Upper lobe of left lung (tissue), 6 donors: ENCODE results near the gene CCL4L2. TPM values are rescaled to one million over a fixed set of nuclear protein-coding genes. Genes with fewer than 3 reads are reported as not detected.
"Not testable (repeated sequence)": the region's sequence is repeated elsewhere in the genome, so short reads cannot be mapped to it uniquely, and the experiment has no call there.

Source experiments
- ATAC-seq, 2 donors: fragments of 200-7000 bp; cut with Tn5 transposase; one replicate each; pipeline ENCODE4 v1.9.1; 2022; ENCODE audit warnings: mild to moderate bottlenecking in 2 of 2, moderate library complexity in 2 of 2; ENCODE audit not compliant: low FRiP score in 2 of 2
- DNase-seq, 2 donors: peaks; one replicate each; pipeline ENCODE4 v3.0.0-alpha.2; 2019 to 2020
- H3K27ac ChIP-seq, 4 donors: fragments of 200-600 bp; sonication (generic); one replicate each; pipeline ENCODE4 v1.5.1; 2016 to 2019
- H3K27me3 ChIP-seq, 4 donors: fragments of 200-600 bp; sonication (generic); one replicate each; pipeline ENCODE4 v1.5.1; 2017 to 2019
- H3K36me3 ChIP-seq, 4 donors: fragments of 200-600 bp; sonication (generic); one replicate each; pipeline ENCODE4 v1.5.1; 2016 to 2019
- H3K4me1 ChIP-seq, 4 donors: fragments of 200-600 bp; sonication (generic); one replicate each; pipeline ENCODE4 v1.5.1; 2018 to 2019
- H3K4me3 ChIP-seq, 4 donors: fragments of 200-600 bp; sonication (generic); one replicate each; pipeline ENCODE4 v1.5.1; 2017 to 2019; ENCODE audit warnings: mild to moderate bottlenecking in 2 of 4, moderate library complexity in 1 of 4
- H3K9me3 ChIP-seq, 4 donors: fragments of 200-600 bp; sonication (generic); one replicate each; pipeline ENCODE4 v1.5.1; 2018 to 2019
- CTCF ChIP-seq, 6 experiments: fragments of 450-650 bp in 4 of 6; fragments of 200-600 bp in 2 of 6; sonication (generic) in 2 of 6; IDR thresholded peaks; one replicate each; pipeline ENCODE4 v1.5.1; 2016 to 2019; ENCODE audit warnings: antibody characterized with exemption in 6 of 6
- EP300 ChIP-seq, 4 donors: sonication (generic); formaldehyde crosslinking; IDR thresholded peaks; one replicate each; pipeline ENCODE4 v1.5.1; 2017; ENCODE audit warnings: antibody characterized with exemption in 4 of 4, control low read depth in 2 of 4
- POLR2A ChIP-seq, 4 donors: fragments of 450-650 bp; IDR thresholded peaks; one replicate each; pipeline ENCODE4 v1.5.1; 2016 to 2017; ENCODE audit warnings: antibody characterized with exemption in 4 of 4, mild to moderate bottlenecking in 2 of 4
- POLR2AphosphoS5 ChIP-seq, 2 donors: sonication (generic); formaldehyde crosslinking; IDR thresholded peaks; one replicate each; pipeline ENCODE4 v1.5.1; 2017; ENCODE audit warnings: antibody characterized with exemption in 2 of 2
- WGBS, 2 donors: methylation state at CpG; one replicate each; pipeline ENCODE4 v1.1.5; 2017 to 2018; 5-methylcytosine and 5-hydroxymethylcytosine counted together
- total RNA-seq, 6 donors: library from RNA; depleted of rRNA in 4 of 6; stranded (reverse); fragments of >200 nt in 4 of 6; gene quantifications; one replicate each; pipeline versions ENCODE4 v1.1.0 to v1.2.1, GENCODE V29; 2016 to 2021
- donor health status: DM: no; HTN: no; CAD: no; lungs with moderate emphysema.
- donor health status: DM: no; HTN: yes; CAD: no; lungs with severe emphysema.

Gene CCL4L2
- total RNA-seq, 6 donors from 2014 or later: 1.7 to 12.6 (median 3.0) TPM; not detected in 1

- Histone ChIP-seq H3K4me3 (no peak overlapping the region), H3K9me3 (no peaks in the 10 kb centered on the region), H3K4me1 (peaks cover 2 to 30% (median 3%) of the 10 kb centered on the region in 4 donors), H3K36me3 (no peaks in the 10 kb centered on the region), H3K27ac (peak overlapping the region in 2 of 4 donors; percentile 15 to 43), H3K27me3 (peaks cover 0 to 4% (median 0%) of the 10 kb centered on the region in 4 donors)
- ATAC-seq: no peak
- no peak for DNase-seq
- WGBS, 2 donors: 65 to 76% methylated on average over 4 of the region's 4 CpGs
- TF ChIP-seq POLR2AphosphoS5 (IDR thresholded peaks at IDR 0.05) (no peak), CTCF (IDR thresholded peaks at IDR 0.05) (no peak), EP300 (IDR thresholded peaks at IDR 0.05) (no peak), POLR2A (IDR thresholded peaks at IDR 0.05) (no peak)
Observed at GRCh38 chr17:36197387-36197703, 13.5 kb upstream of the CCL4L2 start.

GRCh38 chr17:36198831-36199465 lies 11.9 kb upstream of the CCL4L2 start:
- peaks cover 0 to 4% (median 0%) of the 10 kb centered on the region in 4 donors for H3K27me3 ChIP-seq
- TF ChIP-seq CTCF (IDR thresholded peaks at IDR 0.05): no peak
- no peak for TF ChIP-seq POLR2AphosphoS5 (IDR thresholded peaks at IDR 0.05)
- TF ChIP-seq POLR2A (IDR thresholded peaks at IDR 0.05): no peak
- no peak for TF ChIP-seq EP300 (IDR thresholded peaks at IDR 0.05)
- no peak overlapping the region for H3K4me3 ChIP-seq
- H3K4me1 ChIP-seq: peaks cover 0 to 28% (median 8%) of the 10 kb centered on the region in 4 donors
- whole genome bisulfite sequencing, 2 donors: 45 to 52% methylated on average over 6 to 7 of the region's 7 CpGs
- H3K27ac ChIP-seq: peak overlapping the region in 1 of 4 donors; percentile 19
- DNase-seq (no peak), ATAC-seq (no peak)
- H3K9me3 ChIP-seq: no peaks in the 10 kb centered on the region
- H3K36me3 ChIP-seq: no peaks in the 10 kb centered on the region

DNA sequence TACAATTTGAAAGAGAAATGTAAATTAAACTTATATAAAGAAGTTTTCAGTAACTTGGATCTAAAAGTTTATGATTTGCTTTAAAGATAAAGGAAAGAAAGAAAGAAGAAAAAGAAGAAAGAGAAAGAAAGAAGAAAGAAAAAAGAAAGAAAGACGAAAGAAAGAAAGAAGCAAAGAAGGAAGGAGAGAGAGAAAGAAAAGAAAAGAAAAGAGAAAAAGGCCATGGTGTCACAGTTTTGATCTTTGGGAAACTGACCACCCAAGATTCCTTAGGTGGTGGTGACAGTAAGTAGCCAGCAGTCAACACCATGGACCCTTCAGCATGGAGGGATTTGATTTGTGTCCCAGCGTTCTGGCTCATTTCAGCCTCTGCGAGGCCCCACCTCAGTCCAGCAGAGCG lies 9.8 kb upstream of the CCL4L2 start:
- WGBS, 2 donors: 84 to 91% methylated on average over 4 of the region's 4 CpGs
- not testable (repeated sequence) for H3K9me3 ChIP-seq, H3K27ac ChIP-seq, DNase-seq, H3K27me3 ChIP-seq, H3K36me3 ChIP-seq, H3K4me3 ChIP-seq, ATAC-seq
- H3K4me1 ChIP-seq: peaks cover 0 to 19% (median 8%) of the 10 kb centered on the region in 4 donors

DNA sequence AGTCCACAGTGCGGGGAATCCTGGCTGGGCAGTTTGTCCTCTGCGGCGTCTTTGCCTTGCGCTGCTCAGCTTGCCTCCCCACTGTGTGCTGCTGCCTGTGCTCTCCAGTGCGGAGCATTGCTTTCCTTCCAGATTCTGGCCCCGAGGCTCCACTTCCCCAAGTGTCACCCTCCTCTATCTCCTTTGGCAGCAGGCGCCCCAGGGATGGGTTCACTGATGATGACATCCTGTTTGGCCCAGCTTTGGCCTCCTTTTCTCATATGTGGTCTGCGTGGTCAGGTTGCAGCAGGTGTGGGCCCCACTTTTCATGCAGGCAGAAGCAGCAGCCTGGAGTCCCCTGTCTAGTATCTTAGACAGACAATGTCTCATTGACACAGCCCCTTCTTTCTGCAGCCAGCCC lies 9.4 kb upstream of the CCL4L2 start:
- 75 to 78% methylated on average over 8 of the region's 8 CpGs for WGBS, 2 donors
- ATAC-seq (peak in 1 of 2 donors; percentile 37), DNase-seq (peak in 1 of 2 donors; percentile 55)
- not testable (repeated sequence) for H3K4me3 ChIP-seq, H3K9me3 ChIP-seq, H3K36me3 ChIP-seq, H3K27me3 ChIP-seq, H3K27ac ChIP-seq
- peaks cover 0 to 17% (median 8%) of the 10 kb centered on the region in 4 donors for H3K4me1 ChIP-seq

GRCh38 chr17:36203335-36203734 lies 7.5 kb upstream of the CCL4L2 start:
- no peak for ATAC-seq
- Histone ChIP-seq H3K27ac (no peak overlapping the region), H3K4me1 (peaks cover 0 to 11% (median 8%) of the 10 kb centered on the region in 4 donors), H3K9me3 (no peaks in the 10 kb centered on the region), H3K27me3 (peaks cover 0 to 4% (median 0%) of the 10 kb centered on the region in 4 donors), H3K4me3 (no peak overlapping the region), H3K36me3 (no peaks in the 10 kb centered on the region)
- TF ChIP-seq CTCF (IDR thresholded peaks at IDR 0.05) (no peak), POLR2A (IDR thresholded peaks at IDR 0.05) (no peak), EP300 (IDR thresholded peaks at IDR 0.05) (no peak), POLR2AphosphoS5 (IDR thresholded peaks at IDR 0.05) (no peak)
- WGBS, 2 donors: 81 to 88% methylated on average over 3 of the region's 3 CpGs
- no peak for DNase-seq
